Right lobe of liver (tissue), 6 donors: ENCODE data around the gene MAP3K1. TPM values are rescaled to one million over a fixed set of nuclear protein-coding genes. Genes with fewer than 3 reads are reported as not detected.
"Not testable (repeated sequence)": the region's sequence is repeated elsewhere in the genome, so short reads cannot be mapped to it uniquely, and the experiment has no call there.

ENCODE experiments used
- ATAC-seq, 4 donors: fragments of 200-7000 bp; cut with Tn5 transposase; one replicate each; pipeline ENCODE4 v1.9.1; 2020; ENCODE audit warnings: mild to moderate bottlenecking in 4 of 4, moderate library complexity in 4 of 4
- DNase-seq, 3 donors: peaks; one replicate each; pipeline ENCODE4 v3.0.0-alpha.2; 2020
- H3K27ac ChIP-seq, 3 donors: fragments of 200-600 bp; one replicate each; pipeline ENCODE4 v1.8.0; 2022
- H3K27me3 ChIP-seq, 2 donors: fragments of 200-600 bp; one replicate each; pipeline ENCODE4 v1.8.0; 2022
- H3K36me3 ChIP-seq, 4 donors: fragments of 200-600 bp; sonication (generic) in 1 of 4; one replicate each; pipeline versions ENCODE4 v1.5.1 to v1.8.0; 2017 to 2022; ENCODE audit warnings: control low read depth in 1 of 4
- H3K4me1 ChIP-seq, 4 donors: fragments of 200-600 bp; sonication (generic) in 1 of 4; one replicate each; pipeline versions ENCODE4 v1.5.1 to v1.8.0; 2017 to 2022; ENCODE audit warnings: control low read depth in 1 of 4
- H3K4me3 ChIP-seq, 3 donors: fragments of 200-600 bp; one replicate each; pipeline ENCODE4 v1.8.0; 2022
- H3K9me3 ChIP-seq, 4 donors: fragments of 200-600 bp; sonication (generic) in 1 of 4; one replicate each; pipeline versions ENCODE4 v1.5.1 to v1.8.0; 2017 to 2022; ENCODE audit warnings: control low read depth in 1 of 4
- POLR2A ChIP-seq: fragments of 450-650 bp; IDR thresholded peaks from one replicate; pipeline ENCODE4 v1.6.1; 2017; ENCODE audit warnings: antibody characterized with exemption, mild to moderate bottlenecking
- whole genome bisulfite sequencing: methylation state at CpG from one replicate; pipeline ENCODE4 v1.1.6; 2018; ENCODE audit warnings: low coverage, low lambda C conversion rate; ENCODE audit not compliant: insufficient coverage; ENCODE audit errors: missing lambda C conversion rate; 5-methylcytosine and 5-hydroxymethylcytosine counted together
- intact Hi-C, 2 donors: fragments of 100-400 bp; cut with DNase I; formaldehyde crosslinking; loops; one replicate each; pipeline versions ENCODE4 v1.11.2 to v1.14.1; 2022
- total RNA-seq, 6 experiments: library from RNA; depleted of rRNA in 2 of 6; stranded (reverse); fragments of >200 nt in 2 of 6; fragmentation: NEBNext Ultra II Directional in 3 of 6; extraction: Animal tissue kit (Norgen Biotek cat#: 25700) in 3 of 6; gene quantifications; one replicate each; pipeline versions ENCODE4 v1.1.0 to v1.2.4, GENCODE V29; 2016 to 2023
- TF ChIP-seq, protein P1 (sequence below), 4 donors: fragments of 200-600 bp in 3 of 4; fragments of 450-650 bp in 1 of 4; IDR thresholded peaks; one replicate each; pipeline versions ENCODE4 v1.5.1 to v1.8.0; 2016 to 2022; ENCODE audit warnings: antibody characterized with exemption in 4 of 4, mild to moderate bottlenecking in 2 of 4
- donor health status: DM: no; HTN: yes; CAD: no.
- donor health status: DM: no; HTN: no; CAD: no.
- donor health status: DM: no; HTN: no; CAD: no.
- donor health status: DM: no; HTN: yes; CAD: no.
- donor health status: DM: no; HTN: yes; CAD: no.

The MAP3K1 gene
- total RNA-seq, 6 experiments from 2014 or later, result 6.3 to 10.3 (median 8.3) TPM

DNA sequence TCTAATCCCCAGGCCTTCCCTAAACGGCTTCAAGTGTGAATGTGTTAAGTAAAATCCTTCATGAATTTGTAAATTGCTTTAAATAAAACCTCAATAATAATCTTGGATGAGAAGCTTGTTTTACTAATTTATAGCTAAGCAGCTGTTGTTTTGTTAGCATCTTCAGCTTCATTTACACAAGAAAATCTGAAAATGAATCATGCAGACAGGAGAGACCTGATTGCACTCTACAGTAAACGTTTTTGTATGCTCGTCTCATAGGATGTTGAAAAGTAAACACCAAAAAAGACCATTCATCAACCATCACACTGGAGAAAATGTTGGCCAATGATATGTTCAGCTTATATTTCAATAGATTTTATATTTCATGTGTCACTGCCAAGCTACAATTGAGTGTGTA is 40.4 kb upstream of the MAP3K1 start:
- Histone ChIP-seq H3K36me3 (no peaks in the 10 kb centered on the region), H3K27ac (no peak overlapping the region), H3K27me3 (no peaks in the 10 kb centered on the region), H3K4me3 (no peak overlapping the region), H3K4me1 (no peaks in the 10 kb centered on the region), H3K9me3 (no peaks in the 10 kb centered on the region)
- WGBS, result 51% methylated on average over 3 of the region's 3 CpGs
- no peak for ATAC-seq
- TF ChIP-seq, protein P1, sequence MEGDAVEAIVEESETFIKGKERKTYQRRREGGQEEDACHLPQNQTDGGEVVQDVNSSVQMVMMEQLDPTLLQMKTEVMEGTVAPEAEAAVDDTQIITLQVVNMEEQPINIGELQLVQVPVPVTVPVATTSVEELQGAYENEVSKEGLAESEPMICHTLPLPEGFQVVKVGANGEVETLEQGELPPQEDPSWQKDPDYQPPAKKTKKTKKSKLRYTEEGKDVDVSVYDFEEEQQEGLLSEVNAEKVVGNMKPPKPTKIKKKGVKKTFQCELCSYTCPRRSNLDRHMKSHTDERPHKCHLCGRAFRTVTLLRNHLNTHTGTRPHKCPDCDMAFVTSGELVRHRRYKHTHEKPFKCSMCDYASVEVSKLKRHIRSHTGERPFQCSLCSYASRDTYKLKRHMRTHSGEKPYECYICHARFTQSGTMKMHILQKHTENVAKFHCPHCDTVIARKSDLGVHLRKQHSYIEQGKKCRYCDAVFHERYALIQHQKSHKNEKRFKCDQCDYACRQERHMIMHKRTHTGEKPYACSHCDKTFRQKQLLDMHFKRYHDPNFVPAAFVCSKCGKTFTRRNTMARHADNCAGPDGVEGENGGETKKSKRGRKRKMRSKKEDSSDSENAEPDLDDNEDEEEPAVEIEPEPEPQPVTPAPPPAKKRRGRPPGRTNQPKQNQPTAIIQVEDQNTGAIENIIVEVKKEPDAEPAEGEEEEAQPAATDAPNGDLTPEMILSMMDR (IDR thresholded peaks at IDR 0.05), result no peak
- TF ChIP-seq POLR2A, result no peak
- no peak for DNase-seq
- intact Hi-C loops, result no loop called here

GRCh38 chr5:56776212-56776846 is 39.0 kb upstream of the MAP3K1 start:
- ATAC-seq, H3K27ac ChIP-seq, DNase-seq, H3K4me3 ChIP-seq, H3K36me3 ChIP-seq, H3K4me1 ChIP-seq, H3K27me3 ChIP-seq, intact Hi-C loops, H3K9me3 ChIP-seq: not testable (repeated sequence)
- WGBS, result 69% methylated on average over 2 of the region's 2 CpGs

- intact Hi-C loops, result no loop called here
- Histone ChIP-seq H3K4me3 (no peak overlapping the region), H3K9me3 (no peaks in the 10 kb centered on the region), H3K27ac (no peak overlapping the region), H3K4me1 (no peaks in the 10 kb centered on the region), H3K36me3 (no peaks in the 10 kb centered on the region), H3K27me3 (no peaks in the 10 kb centered on the region)
- TF ChIP-seq, protein P1 (IDR thresholded peaks at IDR 0.05), result no peak
- no peak for TF ChIP-seq POLR2A
- ATAC-seq (no peak), DNase-seq (no peak)
- 82% methylated on average over 2 of the region's 2 CpGs for WGBS
These were observed 32.1 kb upstream of the MAP3K1 start for GRCh38 chr5:56783261-56783660.

- ATAC-seq, result no peak
- no peaks in the 10 kb centered on the region for H3K27me3 ChIP-seq
- DNase-seq, result no peak
- no peaks in the 10 kb centered on the region for H3K4me1 ChIP-seq
- WGBS, result 88% methylated on average over 2 of the region's 2 CpGs
- intact Hi-C loops, result no loop called here
- no peak overlapping the region for H3K4me3 ChIP-seq
- H3K9me3 ChIP-seq, result no peaks in the 10 kb centered on the region
- no peak overlapping the region for H3K27ac ChIP-seq
- H3K36me3 ChIP-seq, result no peaks in the 10 kb centered on the region
- no peak for TF ChIP-seq POLR2A
- TF ChIP-seq, protein P1 (IDR thresholded peaks at IDR 0.05), result no peak
These were observed 29.0 kb upstream of the MAP3K1 start for GRCh38 chr5:56786346-56786745.

- no peak for DNase-seq
- Histone ChIP-seq H3K27ac (no peak overlapping the region), H3K4me3 (no peak overlapping the region), H3K36me3 (no peaks in the 10 kb centered on the region), H3K27me3 (no peaks in the 10 kb centered on the region), H3K4me1 (no peaks in the 10 kb centered on the region), H3K9me3 (no peaks in the 10 kb centered on the region)
- intact Hi-C loops, result no loop called here
- no peak for ATAC-seq
- 79% methylated on average over 3 of the region's 3 CpGs for WGBS
- no peak for TF ChIP-seq POLR2A
- TF ChIP-seq, protein P1 (IDR thresholded peaks at IDR 0.05), result no peak
These were observed 24.0 kb upstream of the MAP3K1 start for GRCh38 chr5:56791396-56791795.
